GM10248 (cell line): ENCODE data around the gene PRKN.
"Not testable (repeated sequence)": the region's sequence is repeated elsewhere in the genome, so short reads cannot be mapped to it uniquely, and the experiment has no call there.

Experiments used
- CTCF ChIA-PET: fragments of 300-600 bp; sonication (Branson Sonifier 250); formaldehyde crosslinking; extraction: SDS; loops from one replicate; lab custom pipeline; 2021; ENCODE audit warnings: antibody characterized with exemption; lab: Yijun Ruan, JAX
- POLR2A ChIA-PET: fragments of 350-650 bp; sonication (Branson Sonifier 250); formaldehyde crosslinking; extraction: SDS; loops from one replicate; lab custom pipeline; 2020; ENCODE audit warnings: antibody characterized with exemption; lab: Yijun Ruan, JAX
- DNase-seq: peaks from one replicate; pipeline ENCODE4 v3.0.0; 2012; ENCODE audit errors: extremely low spot score
- TF ChIP-seq, protein P1 (sequence below): IDR thresholded peaks from 2 replicates; pipeline ENCODE4 v1.5.1; 2012; ENCODE audit warnings: mild to moderate bottlenecking, low read depth; ENCODE audit errors: extremely low read depth, missing control alignments, control extremely low read depth

Gene PRKN

DNA sequence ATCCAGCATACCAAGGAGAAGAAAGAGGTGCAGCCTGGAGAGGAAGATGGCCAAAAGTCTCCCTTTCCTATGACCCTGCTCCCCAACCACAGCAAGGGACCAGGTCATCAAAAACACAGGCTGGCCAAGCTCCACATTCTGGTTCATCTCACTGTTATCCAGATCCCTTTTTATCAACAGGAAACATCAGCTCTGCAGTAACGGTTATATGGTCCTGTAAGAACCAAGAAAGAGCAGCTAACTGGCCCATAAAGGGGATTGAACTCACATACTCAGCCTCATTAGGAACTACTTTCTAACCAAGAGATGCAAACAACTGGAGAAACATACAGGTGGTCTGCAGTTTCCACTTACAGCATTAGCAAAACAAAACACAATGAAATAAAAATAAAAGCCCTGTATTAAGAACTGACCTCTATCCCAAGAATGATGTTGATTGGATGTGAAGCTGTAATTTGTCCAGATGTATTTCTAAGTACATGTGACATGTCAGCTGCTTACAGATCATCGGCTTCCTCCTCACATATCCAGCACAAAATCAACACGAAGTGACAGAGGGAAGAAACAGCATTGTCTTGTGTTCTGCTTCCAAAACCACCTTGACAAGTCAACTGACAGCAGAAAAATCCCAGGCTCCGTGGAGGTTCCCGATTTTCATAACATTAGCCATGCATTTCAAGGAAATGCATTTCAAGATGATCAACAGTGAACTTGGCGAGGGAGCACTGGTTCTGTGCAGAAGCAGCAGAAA, 896.5 kb downstream of the PRKN start:
- ChIA-PET POLR2A (no interaction called here), CTCF (no interaction called here)
- TF ChIP-seq, protein P1, sequence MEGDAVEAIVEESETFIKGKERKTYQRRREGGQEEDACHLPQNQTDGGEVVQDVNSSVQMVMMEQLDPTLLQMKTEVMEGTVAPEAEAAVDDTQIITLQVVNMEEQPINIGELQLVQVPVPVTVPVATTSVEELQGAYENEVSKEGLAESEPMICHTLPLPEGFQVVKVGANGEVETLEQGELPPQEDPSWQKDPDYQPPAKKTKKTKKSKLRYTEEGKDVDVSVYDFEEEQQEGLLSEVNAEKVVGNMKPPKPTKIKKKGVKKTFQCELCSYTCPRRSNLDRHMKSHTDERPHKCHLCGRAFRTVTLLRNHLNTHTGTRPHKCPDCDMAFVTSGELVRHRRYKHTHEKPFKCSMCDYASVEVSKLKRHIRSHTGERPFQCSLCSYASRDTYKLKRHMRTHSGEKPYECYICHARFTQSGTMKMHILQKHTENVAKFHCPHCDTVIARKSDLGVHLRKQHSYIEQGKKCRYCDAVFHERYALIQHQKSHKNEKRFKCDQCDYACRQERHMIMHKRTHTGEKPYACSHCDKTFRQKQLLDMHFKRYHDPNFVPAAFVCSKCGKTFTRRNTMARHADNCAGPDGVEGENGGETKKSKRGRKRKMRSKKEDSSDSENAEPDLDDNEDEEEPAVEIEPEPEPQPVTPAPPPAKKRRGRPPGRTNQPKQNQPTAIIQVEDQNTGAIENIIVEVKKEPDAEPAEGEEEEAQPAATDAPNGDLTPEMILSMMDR: no peak
- DNase-seq: no peak

DNA sequence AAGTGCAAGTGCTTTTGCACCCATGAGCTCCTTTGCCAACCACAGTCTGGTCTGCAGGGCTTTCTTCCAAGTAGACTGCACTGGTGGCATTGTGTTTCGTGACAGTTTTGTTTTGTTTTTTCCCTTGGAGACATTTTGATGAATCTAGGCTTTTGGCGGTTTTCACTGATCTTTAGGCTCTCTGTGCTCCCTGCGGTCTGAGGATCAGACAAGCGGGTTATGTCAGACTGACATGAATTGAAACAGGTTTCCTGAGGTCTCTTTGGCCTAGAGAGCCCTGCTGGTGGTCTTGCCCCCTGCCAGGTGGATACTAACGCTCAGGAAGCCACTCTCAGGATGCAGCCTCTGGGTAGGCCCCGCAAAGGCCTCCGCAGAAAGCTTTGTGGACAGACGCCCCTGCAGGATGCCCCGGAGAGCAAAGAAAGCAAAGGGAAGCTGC, 898.3 kb downstream of the PRKN start:
- DNase-seq: no peak
- CTCF ChIA-PET: interaction anchor here (1.4 kb wide), 1 partner anchor 411 kb away, joined by 3 read pairs; no protein-coding TSS in a partner anchor
- POLR2A ChIA-PET: no interaction called here

DNA sequence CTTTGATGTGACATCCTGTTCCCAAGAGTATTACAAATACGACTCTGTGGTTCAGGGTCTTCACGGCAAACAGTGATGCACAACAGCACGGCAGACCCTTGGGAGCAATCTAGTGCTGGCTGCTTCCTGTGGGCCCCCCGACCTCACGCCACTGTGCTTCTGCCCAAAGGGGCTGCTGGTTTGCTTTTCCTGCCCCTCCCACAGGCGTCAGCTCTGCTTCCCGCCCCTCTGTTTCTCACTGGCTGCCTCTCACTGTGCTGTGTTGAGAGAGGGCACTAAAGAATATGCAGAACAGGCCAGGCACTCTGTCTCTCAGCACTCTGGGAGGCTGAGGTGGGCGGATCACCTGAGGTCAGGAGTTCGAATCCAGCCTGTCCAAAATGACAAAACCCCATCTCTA, 899.2 kb downstream of the PRKN start:
- POLR2A ChIA-PET: no interaction called here
- TF ChIP-seq, protein P1: no peak
- DNase-seq: no peak
- CTCF ChIA-PET: interaction anchor here (1.2 kb wide), 1 partner anchor 9 kb away, joined by 3 read pairs; no protein-coding TSS in a partner anchor

More for the DNA sequence above, 898.3 kb downstream of the PRKN start:
- TF ChIP-seq, protein P1: no peak

DNA sequence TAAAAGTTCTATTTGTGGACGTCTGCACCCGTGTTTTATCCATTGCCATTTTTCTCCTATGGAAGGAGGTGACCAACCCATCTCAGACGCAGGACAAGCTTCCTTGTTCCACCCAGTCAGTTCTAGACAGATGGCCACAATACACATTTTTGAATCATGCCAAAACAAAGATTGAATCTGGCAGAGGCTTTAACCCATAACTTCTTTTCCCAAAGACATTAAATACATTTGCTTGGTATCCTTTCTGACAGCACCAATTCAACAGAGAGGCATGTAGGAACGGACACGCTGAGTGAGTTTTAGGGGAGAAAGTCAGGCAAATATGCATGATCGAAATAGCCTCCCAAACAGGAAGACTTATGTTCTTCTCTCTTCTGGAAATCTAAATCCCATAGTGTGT, 901.1 kb downstream of the PRKN start:
- TF ChIP-seq, protein P1: no peak
- CTCF ChIA-PET: no interaction called here
- DNase-seq: no peak
- POLR2A ChIA-PET: no interaction called here

DNA sequence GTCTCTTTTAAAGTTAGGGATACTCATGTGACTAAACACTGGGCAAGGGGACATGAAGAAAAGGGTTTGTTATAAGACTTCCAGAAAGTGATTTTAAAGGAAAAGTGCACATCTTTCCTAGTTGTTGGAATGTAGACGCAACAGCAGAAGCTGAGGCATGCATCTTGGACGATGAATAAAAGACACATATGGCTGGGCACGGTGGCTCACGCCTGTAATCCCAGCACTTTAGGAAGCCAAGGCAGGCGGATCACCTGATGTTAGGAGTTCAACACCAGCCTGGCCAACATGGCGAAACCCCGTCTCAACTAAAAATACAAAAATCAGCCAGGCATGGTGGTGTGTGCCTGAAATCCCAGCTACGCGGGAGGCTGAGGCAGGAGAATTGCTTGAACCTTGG, 905.4 kb downstream of the PRKN start:
- POLR2A ChIA-PET, DNase-seq: not testable (repeated sequence)
- CTCF ChIA-PET: interaction anchor here (1.1 kb wide), 1 partner anchor 17 kb away, joined by 3 read pairs; no protein-coding TSS in a partner anchor

DNA sequence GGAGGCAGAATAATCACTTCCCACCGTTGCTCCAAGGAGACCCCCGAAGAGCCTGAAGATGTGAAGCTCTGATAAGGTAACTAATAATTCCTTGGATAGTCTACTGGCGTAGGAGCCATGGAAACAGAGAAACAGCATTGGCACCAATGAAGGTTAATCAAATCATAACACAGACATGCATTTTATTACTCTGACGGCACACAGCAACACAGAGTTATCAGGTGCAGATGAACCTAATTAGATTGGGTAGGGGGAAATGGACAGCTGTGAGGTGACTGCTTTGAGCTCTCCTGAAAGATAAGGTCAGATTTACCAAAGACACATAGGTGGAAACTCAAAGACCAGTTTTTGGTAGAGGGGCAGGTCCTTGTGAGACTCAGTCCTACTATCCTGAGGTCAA, 909.7 kb downstream of the PRKN start:
- no peak for DNase-seq
- CTCF ChIA-PET: no interaction called here
- TF ChIP-seq, protein P1: no peak
- POLR2A ChIA-PET: no interaction called here

DNA sequence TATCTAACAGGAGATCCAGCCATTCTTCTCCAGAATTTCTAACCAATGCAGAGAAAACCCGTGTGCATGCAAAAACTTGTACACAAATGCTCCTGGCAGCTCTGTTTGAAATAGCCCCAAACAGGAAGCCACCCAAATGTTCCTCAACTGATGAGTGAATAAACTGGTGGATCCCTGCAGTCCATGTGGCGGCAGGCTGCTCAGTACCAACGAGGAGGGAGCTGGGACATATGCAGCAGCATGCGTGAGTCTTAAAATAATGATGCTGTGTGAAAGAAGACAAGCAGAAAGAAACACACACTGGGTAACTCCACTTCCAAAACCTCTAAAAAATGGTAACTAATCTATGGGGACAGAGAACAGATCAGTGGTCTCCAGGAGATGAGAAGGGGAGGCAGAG, 911.6 kb downstream of the PRKN start:
- TF ChIP-seq, protein P1: no peak
- no peak for DNase-seq
- CTCF ChIA-PET: no interaction called here
- POLR2A ChIA-PET: no interaction called here
